Activated gamma-delta T cell (primary cell): Measurements from ENCODE around the gene FPR2.
"Not testable (repeated sequence)": the region's sequence is repeated elsewhere in the genome, so short reads cannot be mapped to it uniquely, and the experiment has no call there.

Experiments
- DNase-seq: peaks from one replicate; lab custom pipeline; 2025; lab: John Stamatoyannopoulos, UW

The FPR2 gene

GRCh38 chr19:51783372-51783771 lies 22.4 kb downstream of the FPR2 start:
- DNase-seq = no peak

GRCh38 chr19:51784109-51784785 lies 23.3 kb downstream of the FPR2 start:
- DNase-seq = no peak

GRCh38 chr19:51784922-51785690 lies 24.1 kb downstream of the FPR2 start:
- DNase-seq = no peak

GRCh38 chr19:51786646-51787494 lies 25.9 kb downstream of the FPR2 start:
- DNase-seq = no peak

GRCh38 chr19:51788029-51788428 lies 27.0 kb downstream of the FPR2 start:
- no peak for DNase-seq

GRCh38 chr19:51789061-51789795 lies 28.2 kb downstream of the FPR2 start:
- DNase-seq = no peak

- no peak for DNase-seq
Observed at GRCh38 chr19:51792932-51793331, 32.0 kb downstream of the FPR2 start.

GRCh38 chr19:51793994-51794393 lies 33.0 kb downstream of the FPR2 start:
- DNase-seq = no peak

- DNase-seq = no peak
Observed at GRCh38 chr19:51794885-51795490, 34.0 kb downstream of the FPR2 start, which contains the start of gene FPR3. TSS of gene FPR3 (plus strand) at chr19:51795157. CDS start at chr19:51823749, 28,592 bp downstream.

- no peak for DNase-seq
Observed at GRCh38 chr19:51796195-51796679, 35.3 kb downstream of the FPR2 start.

GRCh38 chr19:51797480-51797879 lies 36.5 kb downstream of the FPR2 start:
- no peak for DNase-seq

GRCh38 chr19:51798062-51798461 lies 37.1 kb downstream of the FPR2 start:
- DNase-seq = no peak

GRCh38 chr19:51799034-51799773 lies 38.2 kb downstream of the FPR2 start:
- no peak for DNase-seq

- no peak for DNase-seq
Observed at GRCh38 chr19:51799774-51800472, 38.9 kb downstream of the FPR2 start.

GRCh38 chr19:51800473-51801244 lies 39.7 kb downstream of the FPR2 start:
- no peak for DNase-seq

- DNase-seq = no peak
Observed at GRCh38 chr19:51802775-51803174, 41.8 kb downstream of the FPR2 start.

- DNase-seq = no peak
Observed at GRCh38 chr19:51803519-51803918, 42.5 kb downstream of the FPR2 start.

- no peak for DNase-seq
Observed at GRCh38 chr19:51803967-51804366, 43.0 kb downstream of the FPR2 start.

GRCh38 chr19:51804789-51805188 lies 43.8 kb downstream of the FPR2 start:
- not testable (repeated sequence) for DNase-seq
